NCI-H524 treated with DMSO at 0.1 percent for 48 hours (cell line): ENCODE data around the gene RAB15.
A peak's percentile ranks its signal among the peaks of the same experiment; 100 is the strongest.

Experiments used
- DNase-seq: peaks from one replicate; lab custom pipeline; 2025; lab: John Stamatoyannopoulos, UW

The RAB15 gene

GRCh38 chr14:64990296-64990695, 18.2 kb upstream of the RAB15 start:
- no peak for DNase-seq

- no peak for DNase-seq
Measured at GRCh38 chr14:64987438-64987767, 15.3 kb upstream of the RAB15 start.

GRCh38 chr14:64986648-64987437, 14.7 kb upstream of the RAB15 start, which contains the start of gene FNTB:
TSS of gene FNTB (plus strand) at chr14:64986895. CDS start at chr14:64986954, 59 bp downstream.
- peak; percentile 98 for DNase-seq

GRCh38 chr14:64983439-64984310, 11.5 kb upstream of the RAB15 start:
- peak; percentile 29 for DNase-seq

- DNase-seq, result no peak
Measured at GRCh38 chr14:64979336-64980074, 7.4 kb upstream of the RAB15 start.

- DNase-seq, result no peak
Measured at GRCh38 chr14:64974563-64974962, 2.4 kb upstream of the RAB15 start.

GRCh38 chr14:64973826-64974225, 1.7 kb upstream of the RAB15 start:
- no peak for DNase-seq

- DNase-seq, result no peak
Measured at GRCh38 chr14:64973026-64973442, 898 bp upstream of the RAB15 start.

- DNase-seq, result no peak
Measured at GRCh38 chr14:64971491-64971942, 619 bp downstream of the RAB15 start.

- no peak for DNase-seq
Measured at GRCh38 chr14:64970776-64971477, 1.2 kb downstream of the RAB15 start.

GRCh38 chr14:64970041-64970440, 2.1 kb downstream of the RAB15 start:
- DNase-seq, result no peak

GRCh38 chr14:64968651-64969050, 3.5 kb downstream of the RAB15 start:
- DNase-seq, result no peak

- DNase-seq, result no peak
Measured at GRCh38 chr14:64968167-64968566, 4.0 kb downstream of the RAB15 start.

GRCh38 chr14:64966976-64967375, 5.2 kb downstream of the RAB15 start:
- DNase-seq, result no peak

GRCh38 chr14:64965356-64966000, 6.7 kb downstream of the RAB15 start:
- no peak for DNase-seq

GRCh38 chr14:64963611-64964010, 8.5 kb downstream of the RAB15 start:
- DNase-seq, result no peak

GRCh38 chr14:64960762-64961276, 11.3 kb downstream of the RAB15 start:
- no peak for DNase-seq

- DNase-seq, result no peak
Measured at GRCh38 chr14:64958743-64959142, 13.4 kb downstream of the RAB15 start.

- DNase-seq, result no peak
Measured at GRCh38 chr14:64958201-64958600, 13.9 kb downstream of the RAB15 start.

GRCh38 chr14:64956697-64957406, 15.3 kb downstream of the RAB15 start:
- no peak for DNase-seq
